ENCODE measurements around the gene WNT2.
"Not testable (repeated sequence)": the region's sequence is repeated elsewhere in the genome, so short reads cannot be mapped to it uniquely, and the experiment has no call there.

The WNT2 gene

GRCh38 chr7:117262546-117262945, 60.3 kb downstream of the WNT2 start:
- DNase-seq (ENCODE audit: low read depth) = no peak

GRCh38 chr7:117259615-117260014, 63.2 kb downstream of the WNT2 start:
- DNase-seq (ENCODE audit: low read depth) = no peak

GRCh38 chr7:117251687-117252086, 71.2 kb downstream of the WNT2 start:
- DNase-seq (ENCODE audit: low read depth) = no peak

GRCh38 chr7:117250801-117251200, 72.1 kb downstream of the WNT2 start:
- no peak for DNase-seq (ENCODE audit: low read depth)

GRCh38 chr7:117250245-117250644, 72.6 kb downstream of the WNT2 start:
- DNase-seq (ENCODE audit: low read depth) = no peak

- no peak for DNase-seq (ENCODE audit: low read depth)
Observed at GRCh38 chr7:117249696-117250095, 73.2 kb downstream of the WNT2 start.

GRCh38 chr7:117248829-117249228, 74.0 kb downstream of the WNT2 start:
- no peak for DNase-seq (ENCODE audit: low read depth)

GRCh38 chr7:117247809-117248208, 75.0 kb downstream of the WNT2 start:
- no peak for DNase-seq (ENCODE audit: low read depth)

GRCh38 chr7:117245703-117246102, 77.2 kb downstream of the WNT2 start:
- DNase-seq (ENCODE audit: low read depth) = not testable (repeated sequence)

GRCh38 chr7:117243390-117243789, 79.5 kb downstream of the WNT2 start:
- DNase-seq (ENCODE audit: low read depth) = no peak

- DNase-seq (ENCODE audit: low read depth) = no peak
Observed at GRCh38 chr7:117241088-117241487, 81.8 kb downstream of the WNT2 start.

- no peak for DNase-seq (ENCODE audit: low read depth)
Observed at GRCh38 chr7:117238937-117239336, 83.9 kb downstream of the WNT2 start.

- no peak for DNase-seq (ENCODE audit: low read depth)
Observed at GRCh38 chr7:117238472-117238871, 84.4 kb downstream of the WNT2 start.

GRCh38 chr7:117237646-117238045, 85.2 kb downstream of the WNT2 start:
- DNase-seq (ENCODE audit: low read depth) = no peak

GRCh38 chr7:117231047-117231359, 91.9 kb downstream of the WNT2 start:
- DNase-seq (ENCODE audit: low read depth) = no peak

GRCh38 chr7:117230276-117231046, 92.4 kb downstream of the WNT2 start:
- no peak for DNase-seq (ENCODE audit: low read depth)

- no peak for DNase-seq (ENCODE audit: low read depth)
Observed at GRCh38 chr7:117229350-117229749, 93.5 kb downstream of the WNT2 start.

- DNase-seq (ENCODE audit: low read depth) = no peak
Observed at GRCh38 chr7:117227091-117227490, 95.8 kb downstream of the WNT2 start.

GRCh38 chr7:117225536-117225935, 97.3 kb downstream of the WNT2 start:
- DNase-seq (ENCODE audit: low read depth) = no peak

All from T-helper 22 cell (primary cell).